GM20431 (cell line): Measurements from ENCODE around the gene CCDC159.

ENCODE experiments used
- in situ Hi-C: fragments of 300-500 bp; cut with MseI, MboI; formaldehyde crosslinking; loops from one replicate; pipeline ENCODE4 v1.15.0; 2020; ENCODE audit warnings: low sequenced_read_pairs; ENCODE audit not compliant: unreplicated experiment

CCDC159 gene

GRCh38 chr19:11384778-11385129, 38.4 kb downstream of the CCDC159 start:
- in situ Hi-C loops: no loop called here

GRCh38 chr19:11387162-11388034, 41.1 kb downstream of the CCDC159 start:
- in situ Hi-C loops: no loop called here

GRCh38 chr19:11390359-11390758, 44.0 kb downstream of the CCDC159 start:
- in situ Hi-C loops: no loop called here

- in situ Hi-C loops: no loop called here
Measured at GRCh38 chr19:11390933-11391680, 44.8 kb downstream of the CCDC159 start.

GRCh38 chr19:11397089-11397610, 50.8 kb downstream of the CCDC159 start:
- in situ Hi-C loops: no loop called here

- in situ Hi-C loops: no loop called here
Measured at GRCh38 chr19:11399667-11400066, 53.3 kb downstream of the CCDC159 start.

GRCh38 chr19:11400798-11401197, 54.5 kb downstream of the CCDC159 start:
- in situ Hi-C loops: no loop called here

GRCh38 chr19:11401808-11402543, 55.7 kb downstream of the CCDC159 start:
- in situ Hi-C loops: no loop called here
